Natural killer cell (primary cell): ENCODE data around the gene VEZF1. TPM values are rescaled to one million over a fixed set of nuclear protein-coding genes. Genes with fewer than 3 reads are reported as not detected.

Experiments used
- ATAC-seq, 3 donors: fragments of 150-1000 bp in 2 of 3; fragments of 200-7000 bp in 1 of 3; cut with Tn5 transposase; 1 replicate in 1 of 3; 2 replicates in 2 of 3; pipeline ENCODE4 v1.10.0; 2021; ENCODE audit warnings: mild to moderate bottlenecking in 2 of 3, moderate library complexity in 2 of 3
- DNase-seq, 2 donors: peaks; one replicate each; pipeline versions ENCODE4 v3.0.0 to v3.0.0-alpha.2; 2013 to 2021; ENCODE audit warnings: mixed read lengths in 1 of 2
- H3K27ac ChIP-seq: one replicate; pipeline ENCODE4 v1.5.1; 2013; ENCODE audit warnings: mild to moderate bottlenecking, low read length
- H3K27me3 ChIP-seq: one replicate; pipeline ENCODE4 v1.6.1; 2013; ENCODE audit warnings: low read length; ENCODE audit not compliant: control insufficient read depth, insufficient read depth
- H3K36me3 ChIP-seq: one replicate; pipeline ENCODE4 v1.6.1; 2013; ENCODE audit warnings: low read length; ENCODE audit not compliant: control insufficient read depth, insufficient read depth
- H3K4me1 ChIP-seq: one replicate; pipeline ENCODE4 v1.6.1; 2013; ENCODE audit warnings: low read length; ENCODE audit not compliant: control insufficient read depth, insufficient read depth
- H3K4me3 ChIP-seq: one replicate; pipeline ENCODE4 v1.5.1; 2013; ENCODE audit warnings: low read length
- H3K9me3 ChIP-seq: one replicate; pipeline ENCODE4 v1.6.1; 2013; ENCODE audit warnings: low read length; ENCODE audit not compliant: control insufficient read depth, insufficient read depth
- H3K27ac Mint-ChIP-seq, 2 donors: one replicate each; pipeline ENCODE4 v1.8.0; 2022; ENCODE audit warnings: mild to moderate bottlenecking in 2 of 2, mixed read lengths in 2 of 2, moderate library complexity in 1 of 2
- H3K27me3 Mint-ChIP-seq, 2 donors: one replicate each; pipeline ENCODE4 v1.8.0; 2022; ENCODE audit warnings: low read depth in 2 of 2, mixed read lengths in 2 of 2
- H3K36me3 Mint-ChIP-seq: one replicate; pipeline ENCODE4 v1.8.0; 2022; ENCODE audit warnings: mixed read lengths
- H3K4me1 Mint-ChIP-seq, 2 donors: one replicate each; pipeline ENCODE4 v1.8.0; 2022; ENCODE audit warnings: mixed read lengths in 2 of 2
- H3K4me3 Mint-ChIP-seq: one replicate; pipeline ENCODE4 v1.8.0; 2022; ENCODE audit warnings: mild to moderate bottlenecking, moderate library complexity, mixed read lengths
- H3K9me3 Mint-ChIP-seq, 2 donors: one replicate each; pipeline ENCODE4 v1.8.0; 2022; ENCODE audit warnings: mixed read lengths in 2 of 2
- CTCF ChIP-seq: fragments of 200-600 bp; IDR thresholded peaks from one replicate; pipeline ENCODE4 v1.8.0; 2022; ENCODE audit warnings: antibody characterized with exemption
- WGBS: methylation state at CpG from one replicate; pipeline ENCODE4 v1.1.7; 2013; ENCODE audit warnings: missing lambda C conversion rate; ENCODE audit not compliant: insufficient coverage; 5-methylcytosine and 5-hydroxymethylcytosine counted together
- intact Hi-C: fragments of 100-400 bp; cut with micrococcal nuclease; formaldehyde crosslinking; loops from one replicate; pipeline ENCODE4 v1.14.2; 2022
- total RNA-seq, 4 donors: library from RNA; stranded (reverse); fragments of 120-200 nt in 1 of 4; gene quantifications; one replicate each; pipeline versions ENCODE4 v1.2.3 to v1.2.4, GENCODE V29; 2013 to 2022

The VEZF1 gene, protein sequence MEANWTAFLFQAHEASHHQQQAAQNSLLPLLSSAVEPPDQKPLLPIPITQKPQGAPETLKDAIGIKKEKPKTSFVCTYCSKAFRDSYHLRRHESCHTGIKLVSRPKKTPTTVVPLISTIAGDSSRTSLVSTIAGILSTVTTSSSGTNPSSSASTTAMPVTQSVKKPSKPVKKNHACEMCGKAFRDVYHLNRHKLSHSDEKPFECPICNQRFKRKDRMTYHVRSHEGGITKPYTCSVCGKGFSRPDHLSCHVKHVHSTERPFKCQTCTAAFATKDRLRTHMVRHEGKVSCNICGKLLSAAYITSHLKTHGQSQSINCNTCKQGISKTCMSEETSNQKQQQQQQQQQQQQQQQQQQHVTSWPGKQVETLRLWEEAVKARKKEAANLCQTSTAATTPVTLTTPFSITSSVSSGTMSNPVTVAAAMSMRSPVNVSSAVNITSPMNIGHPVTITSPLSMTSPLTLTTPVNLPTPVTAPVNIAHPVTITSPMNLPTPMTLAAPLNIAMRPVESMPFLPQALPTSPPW
- total RNA-seq = 10 to 100 TPM; 49.8 to 64.6 (median 63.4) TPM
- 70.0 TPM for total RNA-seq (2013)

GRCh38 chr17:57987581-57988300, at the start of gene VEZF1:
Gene VEZF1, minus strand, starts transcription at chr17:57988254. Its CDS starts 143 bp downstream, at chr17:57988111.
- Histone ChIP-seq H3K27me3 (no peaks in the 10 kb centered on the region), H3K4me3 (peak within 1 kb of the TSS; percentile 91), H3K27ac (peak within 1 kb of the TSS; percentile 81), H3K36me3 (no peaks in the 10 kb centered on the region), H3K4me1 (peaks cover 26% of the 10 kb centered on the region), H3K9me3 (no peaks in the 10 kb centered on the region)
- H3K4me3 Mint-ChIP-seq = peak within 1 kb of the TSS; percentile 93
- no peaks in the 10 kb centered on the region for H3K27me3 Mint-ChIP-seq
- peak; percentile 61 to 79 (median 79) for ATAC-seq
- under 1% methylated on average over 69 of the region's 74 CpGs for WGBS
- peaks cover 59 to 61% of the 10 kb centered on the region in 2 donors for H3K4me1 Mint-ChIP-seq
- H3K27ac Mint-ChIP-seq = peak within 1 kb of the TSS; percentile 87 to 95
- intact Hi-C loops = loop anchor here (2.0 kb wide), 1 partner anchor 19 kb away; the partner anchor contains the start of gene SRSF1
- no peaks in the 10 kb centered on the region for H3K9me3 Mint-ChIP-seq
- DNase-seq = peak; percentile 78 to 84
- H3K36me3 Mint-ChIP-seq = no peaks in the 10 kb centered on the region
- no peak for TF ChIP-seq CTCF

DNA sequence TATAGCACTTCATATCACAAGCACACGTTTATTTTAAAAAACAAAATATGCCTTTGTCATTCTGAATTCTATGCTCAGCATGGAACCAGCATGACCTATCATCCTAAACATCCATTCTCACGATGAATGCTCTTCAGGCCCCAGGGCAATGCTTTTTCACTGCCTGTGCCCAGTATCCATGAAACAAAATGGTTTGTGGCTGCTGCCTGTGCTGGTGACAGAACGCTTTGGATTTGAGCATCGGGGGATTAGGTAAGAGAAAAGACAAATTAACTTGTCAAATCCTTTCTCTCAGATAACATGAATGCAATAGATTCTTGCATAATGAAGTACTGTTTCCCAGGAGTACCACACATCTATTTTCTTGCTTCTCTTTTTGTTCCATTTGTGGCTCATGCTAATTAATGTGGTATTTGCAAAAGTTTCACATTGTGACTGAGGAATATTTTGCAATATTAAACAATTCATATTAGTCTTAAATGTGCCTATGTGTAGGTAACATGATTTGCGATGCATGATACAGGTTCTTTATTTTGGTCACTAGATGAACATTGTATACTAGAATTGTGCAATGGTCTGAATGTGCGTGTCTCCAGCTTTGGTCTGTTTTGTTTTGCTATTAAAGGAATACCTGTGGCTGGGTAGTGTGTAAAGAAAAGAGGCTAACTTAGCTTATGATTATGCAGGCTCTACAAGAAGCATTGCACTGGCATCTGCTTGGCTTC, 44.8 kb upstream of the VEZF1 start:
- ATAC-seq (no peak), DNase-seq (no peak)
- Histone ChIP-seq H3K9me3 (no peaks in the 10 kb centered on the region), H3K27me3 (peaks cover 2% of the 10 kb centered on the region), H3K27ac (no peak overlapping the region), H3K4me3 (no peak overlapping the region), H3K36me3 (no peaks in the 10 kb centered on the region), H3K4me1 (no peaks in the 10 kb centered on the region)
- WGBS = 72% methylated on average over 6 of the region's 6 CpGs
- no peaks in the 10 kb centered on the region for H3K9me3 Mint-ChIP-seq
- H3K27ac Mint-ChIP-seq = no peak overlapping the region
- no peaks in the 10 kb centered on the region for H3K36me3 Mint-ChIP-seq
- peaks cover 8 to 34% of the 10 kb centered on the region in 2 donors for H3K27me3 Mint-ChIP-seq
- intact Hi-C loops = no loop called here
- no peaks in the 10 kb centered on the region for H3K4me1 Mint-ChIP-seq
- no peak overlapping the region for H3K4me3 Mint-ChIP-seq
- no peak for TF ChIP-seq CTCF

GRCh38 chr17:58028578-58028977, 40.5 kb upstream of the VEZF1 start:
- H3K4me1 Mint-ChIP-seq = no peaks in the 10 kb centered on the region
- Histone ChIP-seq H3K4me3 (no peak overlapping the region), H3K9me3 (no peaks in the 10 kb centered on the region), H3K27me3 (peaks cover 5% of the 10 kb centered on the region), H3K4me1 (no peaks in the 10 kb centered on the region), H3K36me3 (no peaks in the 10 kb centered on the region), H3K27ac (no peak overlapping the region)
- DNase-seq (no peak), ATAC-seq (no peak)
- peaks cover 22 to 48% of the 10 kb centered on the region in 2 donors for H3K27me3 Mint-ChIP-seq
- intact Hi-C loops = no loop called here
- no peak overlapping the region for H3K27ac Mint-ChIP-seq
- no peaks in the 10 kb centered on the region for H3K36me3 Mint-ChIP-seq
- H3K4me3 Mint-ChIP-seq = no peak overlapping the region
- no peaks in the 10 kb centered on the region for H3K9me3 Mint-ChIP-seq
- no peak for TF ChIP-seq CTCF
